Measurements from ENCODE around the gene UCK2. TPM values are rescaled to one million over a fixed set of nuclear protein-coding genes. Genes with fewer than 3 reads are reported as not detected.

The UCK2 gene
- total RNA-seq, 1 donor from 2014 or later = 30.3 TPM

- Histone ChIP-seq H3K4me1 (no peaks in the 10 kb centered on the region), H3K9me3 (no peaks in the 10 kb centered on the region), H3K27ac (no peak overlapping the region), H3K4me3 (no peak overlapping the region), H3K36me3 (no peaks in the 10 kb centered on the region), H3K27me3 (no peaks in the 10 kb centered on the region)
- DNase-seq (ENCODE audit: low spot score in 2 of 2) = no peak
- no peak for TF ChIP-seq CTCF (IDR thresholded peaks at IDR 0.05)
- intact Hi-C loops (cut with DNase I) = no loop called here
These were observed 50.6 kb downstream of the UCK2 start for GRCh38 chr1:165877940-165878556.

DNA sequence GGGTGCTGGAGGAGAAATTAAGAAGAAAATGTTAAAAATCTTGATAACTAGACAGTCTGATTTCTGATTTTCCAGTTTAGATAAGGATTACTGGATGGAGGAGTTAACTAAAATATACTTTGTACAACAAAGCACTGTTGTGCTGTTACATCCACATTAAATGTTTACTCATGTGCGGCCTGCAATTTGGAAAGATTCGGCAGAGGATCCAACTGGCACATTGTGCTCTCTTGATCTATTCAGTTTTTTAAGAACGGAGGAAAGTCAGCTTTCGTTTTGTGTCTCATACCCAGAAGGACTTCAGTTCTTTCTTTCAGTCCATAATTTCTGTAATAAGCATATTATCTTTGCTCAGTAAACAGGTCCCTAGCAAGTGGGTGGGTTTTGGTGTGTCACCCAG lies 52.5 kb downstream of the UCK2 start:
- Histone ChIP-seq H3K27me3 (no peaks in the 10 kb centered on the region), H3K4me3 (no peak overlapping the region), H3K9me3 (no peaks in the 10 kb centered on the region), H3K36me3 (no peaks in the 10 kb centered on the region), H3K4me1 (no peaks in the 10 kb centered on the region), H3K27ac (no peak overlapping the region)
- no peak for TF ChIP-seq CTCF (IDR thresholded peaks at IDR 0.05)
- no peak for DNase-seq (ENCODE audit: low spot score in 2 of 2)
- intact Hi-C loops (cut with DNase I) = no loop called here

DNA sequence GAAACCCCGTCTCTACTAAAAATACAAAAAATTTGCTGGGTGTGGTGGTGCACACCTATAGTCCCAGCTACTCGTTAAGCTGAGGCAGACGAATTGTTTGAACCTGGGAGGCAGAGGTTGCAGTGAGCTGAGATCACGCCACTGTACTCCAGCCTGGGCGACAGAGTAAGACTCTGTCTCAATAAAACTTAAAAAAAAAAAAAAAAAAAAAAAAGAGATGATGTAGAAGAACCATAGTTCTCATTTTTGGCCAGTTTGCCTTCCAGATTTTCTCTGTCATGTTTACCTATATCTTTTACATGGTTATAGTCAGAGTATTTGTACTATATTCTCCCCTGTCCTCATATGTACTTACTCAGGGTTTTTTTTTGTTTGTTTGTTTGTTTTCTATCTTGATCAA lies 53.6 kb downstream of the UCK2 start:
- no peak overlapping the region for H3K27ac ChIP-seq
- H3K36me3 ChIP-seq = no peaks in the 10 kb centered on the region
- no peaks in the 10 kb centered on the region for H3K4me1 ChIP-seq
- no peak for TF ChIP-seq CTCF (IDR thresholded peaks at IDR 0.05)
- H3K9me3 ChIP-seq = no peaks in the 10 kb centered on the region
- H3K27me3 ChIP-seq = no peaks in the 10 kb centered on the region
- intact Hi-C loops (cut with DNase I) = no loop called here
- DNase-seq (ENCODE audit: low spot score in 2 of 2) = no peak
- no peak overlapping the region for H3K4me3 ChIP-seq

- no peaks in the 10 kb centered on the region for H3K36me3 ChIP-seq
- H3K27ac ChIP-seq = no peak overlapping the region
- H3K4me1 ChIP-seq = no peaks in the 10 kb centered on the region
- no peak for TF ChIP-seq CTCF (IDR thresholded peaks at IDR 0.05)
- no peaks in the 10 kb centered on the region for H3K27me3 ChIP-seq
- no peaks in the 10 kb centered on the region for H3K9me3 ChIP-seq
- DNase-seq (ENCODE audit: low spot score in 2 of 2) = no peak
- intact Hi-C loops (cut with DNase I) = no loop called here
- no peak overlapping the region for H3K4me3 ChIP-seq
These were observed 54.9 kb downstream of the UCK2 start for GRCh38 chr1:165882168-165882837.

GRCh38 chr1:165883056-165883455 lies 55.6 kb downstream of the UCK2 start:
- H3K36me3 ChIP-seq = no peaks in the 10 kb centered on the region
- TF ChIP-seq CTCF (IDR thresholded peaks at IDR 0.05) = no peak
- no peak overlapping the region for H3K4me3 ChIP-seq
- intact Hi-C loops (cut with DNase I) = no loop called here
- H3K4me1 ChIP-seq = no peaks in the 10 kb centered on the region
- DNase-seq (ENCODE audit: low spot score in 2 of 2) = no peak
- H3K27me3 ChIP-seq = no peaks in the 10 kb centered on the region
- H3K9me3 ChIP-seq = no peaks in the 10 kb centered on the region
- H3K27ac ChIP-seq = no peak overlapping the region

All from ascending aorta (tissue), 2 donors.